ENCODE measurements around the gene AK3. TPM values are rescaled to one million over a fixed set of nuclear protein-coding genes. Genes with fewer than 3 reads are reported as not detected.

Gene AK3
- total and polyA plus RNA-seq, 3 donors from 2014 or later: 18.3 to 24.1 (median 23.4) TPM

GRCh38 chr9:4732890-4733289 is 8.1 kb downstream of the AK3 start:
- H3K4me3 ChIP-seq: no peak overlapping the region
- H3K9me3 ChIP-seq: no peaks in the 10 kb centered on the region
- WGBS, 2 donors: 96 to 100% methylated on average over 1 of the region's 1 CpG
- no peaks in the 10 kb centered on the region for H3K4me1 ChIP-seq
- no peak for DNase-seq
- H3K27ac ChIP-seq: no peak overlapping the region
- intact Hi-C loops (cut with DNase I; ENCODE audit: low total_unique reads): no loop called here
- no peaks in the 10 kb centered on the region for H3K27me3 ChIP-seq
- TF ChIP-seq POLR2A (IDR thresholded peaks at IDR 0.05): no peak
- TF ChIP-seq CTCF (IDR thresholded peaks at IDR 0.05): no peak
- H3K36me3 ChIP-seq (ENCODE audit: low read depth, missing control alignments): no peaks in the 10 kb centered on the region

- no peak for TF ChIP-seq CTCF (IDR thresholded peaks at IDR 0.05)
- TF ChIP-seq POLR2A (IDR thresholded peaks at IDR 0.05): no peak
- intact Hi-C loops (cut with DNase I; ENCODE audit: low total_unique reads): no loop called here
These were observed 13.4 kb downstream of the AK3 start for GRCh38 chr9:4727593-4727992.

GRCh38 chr9:4725706-4726442 is 15.1 kb downstream of the AK3 start:
- H3K36me3 ChIP-seq (ENCODE audit: low read depth, missing control alignments): no peaks in the 10 kb centered on the region
- H3K27ac ChIP-seq: no peak overlapping the region
- no peaks in the 10 kb centered on the region for H3K27me3 ChIP-seq
- 87 to 93% methylated on average over 7 of the region's 7 CpGs for WGBS, 2 donors
- H3K9me3 ChIP-seq: no peaks in the 10 kb centered on the region
- no peak for DNase-seq
- intact Hi-C loops (cut with DNase I; ENCODE audit: low total_unique reads): no loop called here
- no peak for TF ChIP-seq CTCF (IDR thresholded peaks at IDR 0.05)
- TF ChIP-seq POLR2A (IDR thresholded peaks at IDR 0.05): no peak
- no peaks in the 10 kb centered on the region for H3K4me1 ChIP-seq
- H3K4me3 ChIP-seq: no peak overlapping the region

More at GRCh38 chr9:4727593-4727992, 13.4 kb downstream of the AK3 start:
- Histone ChIP-seq H3K4me3 (no peak overlapping the region), H3K36me3 (ENCODE audit: low read depth, missing control alignments) (no peaks in the 10 kb centered on the region), H3K4me1 (no peaks in the 10 kb centered on the region), H3K27me3 (no peaks in the 10 kb centered on the region), H3K9me3 (no peaks in the 10 kb centered on the region), H3K27ac (no peak overlapping the region)
- WGBS, 2 donors: 38 to 54% methylated on average over 1 of the region's 1 CpG
- no peak for DNase-seq

- TF ChIP-seq CTCF (IDR thresholded peaks at IDR 0.05) (no peak), POLR2A (IDR thresholded peaks at IDR 0.05) (no peak)
- WGBS, 2 donors: 95 to 99% methylated on average over 4 of the region's 4 CpGs
- no peaks in the 10 kb centered on the region for H3K4me1 ChIP-seq
- H3K27ac ChIP-seq: no peak overlapping the region
- no peak for DNase-seq
- no peaks in the 10 kb centered on the region for H3K9me3 ChIP-seq
- intact Hi-C loops (cut with DNase I; ENCODE audit: low total_unique reads): no loop called here
- H3K27me3 ChIP-seq: no peaks in the 10 kb centered on the region
- H3K4me3 ChIP-seq: no peak overlapping the region
- H3K36me3 ChIP-seq (ENCODE audit: low read depth, missing control alignments): no peaks in the 10 kb centered on the region
These were observed 19.3 kb downstream of the AK3 start for GRCh38 chr9:4721736-4722135.

- intact Hi-C loops (cut with DNase I; ENCODE audit: low total_unique reads): no loop called here
- no peak for DNase-seq
- H3K4me3 ChIP-seq: no peak overlapping the region
- no peaks in the 10 kb centered on the region for H3K9me3 ChIP-seq
- TF ChIP-seq CTCF (IDR thresholded peaks at IDR 0.05) (no peak), POLR2A (IDR thresholded peaks at IDR 0.05) (no peak)
- no peaks in the 10 kb centered on the region for H3K27me3 ChIP-seq
- WGBS, 2 donors: 93 to 95% methylated on average over 6 of the region's 6 CpGs
- no peaks in the 10 kb centered on the region for H3K4me1 ChIP-seq
- no peaks in the 10 kb centered on the region for H3K36me3 ChIP-seq (ENCODE audit: low read depth, missing control alignments)
- H3K27ac ChIP-seq: no peak overlapping the region
These were observed 22.1 kb downstream of the AK3 start for GRCh38 chr9:4718911-4719310.
